ENCODE results near the gene MICAL3.

DNA sequence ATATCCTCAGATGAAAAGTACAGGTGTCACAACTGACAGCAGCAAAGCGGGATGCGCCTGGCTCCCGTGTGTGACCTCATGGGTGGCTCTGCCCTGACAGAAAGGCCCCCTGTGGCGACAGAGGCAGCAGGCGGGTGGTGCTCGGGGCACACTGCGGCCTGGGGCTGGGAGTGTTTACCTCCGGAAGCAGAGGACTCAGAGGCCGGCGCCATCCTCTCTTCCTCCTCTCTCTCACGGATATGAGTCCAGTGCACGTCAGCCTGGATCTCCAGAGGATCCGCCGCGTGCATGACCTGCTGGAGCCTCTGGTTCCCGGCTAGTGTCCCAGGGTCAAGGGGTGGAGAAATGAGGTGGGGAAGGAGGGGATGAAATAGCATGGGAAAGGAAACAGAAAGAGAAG, 196.9 kb downstream of the MICAL3 start:
- TF ChIP-seq, protein P1, sequence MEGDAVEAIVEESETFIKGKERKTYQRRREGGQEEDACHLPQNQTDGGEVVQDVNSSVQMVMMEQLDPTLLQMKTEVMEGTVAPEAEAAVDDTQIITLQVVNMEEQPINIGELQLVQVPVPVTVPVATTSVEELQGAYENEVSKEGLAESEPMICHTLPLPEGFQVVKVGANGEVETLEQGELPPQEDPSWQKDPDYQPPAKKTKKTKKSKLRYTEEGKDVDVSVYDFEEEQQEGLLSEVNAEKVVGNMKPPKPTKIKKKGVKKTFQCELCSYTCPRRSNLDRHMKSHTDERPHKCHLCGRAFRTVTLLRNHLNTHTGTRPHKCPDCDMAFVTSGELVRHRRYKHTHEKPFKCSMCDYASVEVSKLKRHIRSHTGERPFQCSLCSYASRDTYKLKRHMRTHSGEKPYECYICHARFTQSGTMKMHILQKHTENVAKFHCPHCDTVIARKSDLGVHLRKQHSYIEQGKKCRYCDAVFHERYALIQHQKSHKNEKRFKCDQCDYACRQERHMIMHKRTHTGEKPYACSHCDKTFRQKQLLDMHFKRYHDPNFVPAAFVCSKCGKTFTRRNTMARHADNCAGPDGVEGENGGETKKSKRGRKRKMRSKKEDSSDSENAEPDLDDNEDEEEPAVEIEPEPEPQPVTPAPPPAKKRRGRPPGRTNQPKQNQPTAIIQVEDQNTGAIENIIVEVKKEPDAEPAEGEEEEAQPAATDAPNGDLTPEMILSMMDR (IDR thresholded peaks at IDR 0.05 in 4 of 5, conservative IDR thresholded peaks at IDR 0.05 in 1 of 5) = no peak
- TF ChIP-seq POLR2A (IDR thresholded peaks at IDR 0.05) = no peak
